Astrocyte (in vitro differentiated cells and primary cell): ENCODE data around the gene ADIPOR1.

Experiments
- CTCF ChIP-seq: IDR thresholded peaks from 2 replicates; pipeline ENCODE4 v1.5.1; 2011; ENCODE audit warnings: low read depth, mild to moderate bottlenecking, inconsistent platforms, low read length, moderate library complexity; ENCODE audit not compliant: insufficient read depth
- EZH2 ChIP-seq: IDR thresholded peaks from 2 replicates; pipeline ENCODE4 v1.6.1; 2012; ENCODE audit warnings: mild to moderate bottlenecking, low read length, inconsistent platforms; ENCODE audit not compliant: insufficient read depth

- TF ChIP-seq EZH2: no peak
- no peak for TF ChIP-seq CTCF
Observed at GRCh38 chr1:202941372-202941771, 16.7 kb downstream of the ADIPOR1 start.
